ENCODE results near the gene NIPSNAP3A.

DNA sequence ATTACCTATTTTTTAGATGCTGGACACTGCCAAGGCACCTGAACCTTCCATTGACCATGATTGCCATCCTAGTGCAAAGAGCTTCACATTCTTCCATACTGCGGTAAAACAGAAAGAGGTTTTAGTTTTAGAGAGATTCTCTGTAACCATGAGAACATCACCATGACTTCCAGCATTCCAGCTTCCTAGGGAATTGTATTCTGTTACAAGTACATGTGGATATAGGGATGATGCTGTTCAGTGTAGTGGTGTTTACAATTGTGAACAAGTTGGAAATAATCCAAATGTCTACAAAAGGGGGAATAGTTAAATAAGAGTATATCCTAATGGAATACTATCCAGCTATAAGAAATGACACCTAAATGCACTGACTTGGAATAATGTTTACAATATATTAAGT lies 38.8 kb downstream of the NIPSNAP3A start:
- TF ChIP-seq POLR2A (IDR thresholded peaks at IDR 0.05; ENCODE audit: extremely low read depth, insufficient read length) (no peak), MYC (IDR thresholded peaks at IDR 0.05; ENCODE audit: low read depth, low read length) (no peak)
- TF ChIP-seq, protein P1, sequence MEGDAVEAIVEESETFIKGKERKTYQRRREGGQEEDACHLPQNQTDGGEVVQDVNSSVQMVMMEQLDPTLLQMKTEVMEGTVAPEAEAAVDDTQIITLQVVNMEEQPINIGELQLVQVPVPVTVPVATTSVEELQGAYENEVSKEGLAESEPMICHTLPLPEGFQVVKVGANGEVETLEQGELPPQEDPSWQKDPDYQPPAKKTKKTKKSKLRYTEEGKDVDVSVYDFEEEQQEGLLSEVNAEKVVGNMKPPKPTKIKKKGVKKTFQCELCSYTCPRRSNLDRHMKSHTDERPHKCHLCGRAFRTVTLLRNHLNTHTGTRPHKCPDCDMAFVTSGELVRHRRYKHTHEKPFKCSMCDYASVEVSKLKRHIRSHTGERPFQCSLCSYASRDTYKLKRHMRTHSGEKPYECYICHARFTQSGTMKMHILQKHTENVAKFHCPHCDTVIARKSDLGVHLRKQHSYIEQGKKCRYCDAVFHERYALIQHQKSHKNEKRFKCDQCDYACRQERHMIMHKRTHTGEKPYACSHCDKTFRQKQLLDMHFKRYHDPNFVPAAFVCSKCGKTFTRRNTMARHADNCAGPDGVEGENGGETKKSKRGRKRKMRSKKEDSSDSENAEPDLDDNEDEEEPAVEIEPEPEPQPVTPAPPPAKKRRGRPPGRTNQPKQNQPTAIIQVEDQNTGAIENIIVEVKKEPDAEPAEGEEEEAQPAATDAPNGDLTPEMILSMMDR (IDR thresholded peaks at IDR 0.05; ENCODE audit: low read depth, low read length) = no peak
- TF ChIP-seq, protein P2, sequence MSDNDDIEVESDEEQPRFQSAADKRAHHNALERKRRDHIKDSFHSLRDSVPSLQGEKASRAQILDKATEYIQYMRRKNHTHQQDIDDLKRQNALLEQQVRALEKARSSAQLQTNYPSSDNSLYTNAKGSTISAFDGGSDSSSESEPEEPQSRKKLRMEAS (IDR thresholded peaks at IDR 0.05; ENCODE audit: low read depth, low read length) = no peak
